Testis (tissue), 3 donors: ENCODE data around the gene ADAP1. TPM values are rescaled to one million over a fixed set of nuclear protein-coding genes. Genes with fewer than 3 reads are reported as not detected.

Experiments
- DNase-seq: peaks from one replicate; pipeline ENCODE4 v3.0.0-alpha.2; 2019
- H3K27ac ChIP-seq, 2 donors: fragments of 200-600 bp; sonication (generic); one replicate each; pipeline ENCODE4 v1.5.1; 2019
- H3K27me3 ChIP-seq: fragments of 200-600 bp; sonication (generic); one replicate; pipeline ENCODE4 v1.5.1; 2019
- H3K36me3 ChIP-seq: fragments of 200-600 bp; sonication (generic); one replicate; pipeline ENCODE4 v1.5.1; 2017; ENCODE audit warnings: low read depth; ENCODE audit errors: missing control alignments
- H3K4me1 ChIP-seq: fragments of 200-600 bp; sonication (generic); one replicate; pipeline ENCODE4 v1.5.1; 2019
- H3K4me3 ChIP-seq, 2 donors: fragments of 200-600 bp; sonication (generic); one replicate each; pipeline ENCODE4 v1.5.1; 2017 to 2019
- H3K9me3 ChIP-seq: fragments of 200-600 bp; sonication (generic); one replicate; pipeline ENCODE4 v1.5.1; 2017
- CTCF ChIP-seq, 3 experiments: fragments of 450-650 bp in 2 of 3; fragments of 200-600 bp in 1 of 3; sonication (generic) in 1 of 3; IDR thresholded peaks; one replicate each; pipeline ENCODE4 v1.5.1; 2016 to 2019; ENCODE audit warnings: antibody characterized with exemption in 3 of 3, mild to moderate bottlenecking in 2 of 3, moderate library complexity in 1 of 3
- POLR2A ChIP-seq: fragments of 450-650 bp; IDR thresholded peaks from one replicate; pipeline ENCODE4 v1.6.1; 2017; ENCODE audit warnings: antibody characterized with exemption, mild to moderate bottlenecking, moderate library complexity
- WGBS, 2 donors: methylation state at CpG; one replicate each; pipeline ENCODE4 v1.1.5; 2018; 5-methylcytosine and 5-hydroxymethylcytosine counted together
- intact Hi-C: fragments of 100-400 bp; cut with DNase I; formaldehyde crosslinking; loops from one replicate; pipeline ENCODE4 v1.15.1; 2023; ENCODE audit warnings: low total_unique reads
- polyA plus RNA-seq: library from polyadenylated mRNA; stranded (reverse); fragments of 350-450 nt; fragmentation: Illumina TruSeq; extraction: RNeasy Lipid Tissue Mini Kit (QIAGEN cat#74804); gene quantifications from one replicate; pipeline ENCODE4 v1.2.3, GENCODE V29; 2014; ENCODE audit warnings: low read depth, low replicate concordance; ENCODE audit not compliant: insufficient read depth
- total RNA-seq, 2 donors: library from RNA; depleted of rRNA; stranded (reverse); fragments of >200 nt; gene quantifications; one replicate each; pipeline ENCODE4 v1.2.3, GENCODE V29; 2016

The ADAP1 gene
- total and polyA plus RNA-seq, 3 donors from 2014 or later: 2.4 to 10.9 (median 6.1) TPM

GRCh38 chr7:888081-889024 is 66.1 kb downstream of the ADAP1 start:
- intact Hi-C loops: no loop called here
- no peak for DNase-seq

GRCh38 chr7:887488-887820 is 67.0 kb downstream of the ADAP1 start:
- Histone ChIP-seq H3K9me3 (no peaks in the 10 kb centered on the region), H3K36me3 (no peaks in the 10 kb centered on the region), H3K4me1 (peaks cover 15% of the 10 kb centered on the region), H3K27ac (no peak overlapping the region), H3K4me3 (no peak overlapping the region), H3K27me3 (no peaks in the 10 kb centered on the region)
- TF ChIP-seq POLR2A: no peak
- no peak for TF ChIP-seq CTCF (IDR thresholded peaks at IDR 0.05)
- 94 to 96% methylated on average over 12 to 14 of the region's 18 CpGs for WGBS, 2 donors
- intact Hi-C loops: no loop called here
- no peak for DNase-seq

More at GRCh38 chr7:888081-889024, 66.1 kb downstream of the ADAP1 start:
- Histone ChIP-seq H3K27me3 (no peaks in the 10 kb centered on the region), H3K4me1 (peaks cover 14% of the 10 kb centered on the region), H3K4me3 (no peak overlapping the region), H3K36me3 (no peaks in the 10 kb centered on the region), H3K27ac (no peak overlapping the region), H3K9me3 (no peaks in the 10 kb centered on the region)
- TF ChIP-seq CTCF (IDR thresholded peaks at IDR 0.05) (no peak), POLR2A (no peak)
- WGBS, 2 donors: 91 to 92% methylated on average over 12 to 43 of the region's 43 CpGs

GRCh38 chr7:886626-887487 is 67.6 kb downstream of the ADAP1 start:
- WGBS, 2 donors: 93 to 97% methylated on average over 24 to 39 of the region's 40 CpGs
- H3K27me3 ChIP-seq: no peaks in the 10 kb centered on the region
- H3K4me3 ChIP-seq: no peak overlapping the region
- H3K36me3 ChIP-seq: no peaks in the 10 kb centered on the region
- TF ChIP-seq POLR2A (no peak), CTCF (IDR thresholded peaks at IDR 0.05) (no peak)
- H3K27ac ChIP-seq: no peak overlapping the region
- H3K9me3 ChIP-seq: no peaks in the 10 kb centered on the region
- H3K4me1 ChIP-seq: peaks cover 15% of the 10 kb centered on the region
- intact Hi-C loops: no loop called here
- no peak for DNase-seq

GRCh38 chr7:885893-886625 is 68.4 kb downstream of the ADAP1 start:
- H3K9me3 ChIP-seq: no peaks in the 10 kb centered on the region
- H3K4me3 ChIP-seq: no peak overlapping the region
- no peaks in the 10 kb centered on the region for H3K36me3 ChIP-seq
- H3K27me3 ChIP-seq: no peaks in the 10 kb centered on the region
- no peak overlapping the region for H3K27ac ChIP-seq
- no peak for TF ChIP-seq POLR2A
- TF ChIP-seq CTCF (IDR thresholded peaks at IDR 0.05): no peak
- WGBS, 2 donors: 87 to 91% methylated on average over 7 to 30 of the region's 30 CpGs
- peaks cover 15% of the 10 kb centered on the region for H3K4me1 ChIP-seq
- intact Hi-C loops: no loop called here
- no peak for DNase-seq
